HG02588 (cell line): ENCODE measurements around the gene HNRNPM.
A peak's percentile ranks its signal among the peaks of the same experiment; 100 is the strongest.
"Not testable (repeated sequence)": the region's sequence is repeated elsewhere in the genome, so short reads cannot be mapped to it uniquely, and the experiment has no call there.

Experiments used
- ATAC-seq: cut with Tn5 transposase; IDR thresholded peaks from one replicate; pipeline ENCODE4 v1.9.1; 2021; ENCODE audit warnings: mild to moderate bottlenecking, moderate library complexity; ENCODE audit not compliant: unreplicated experiment

The HNRNPM gene

GRCh38 chr19:8444677-8445487 is at the start of gene HNRNPM:
HNRNPM (plus strand) TSS chr19:8444975; CDS start chr19:8444999, 24 bp downstream.
- peak; percentile 74 for ATAC-seq

GRCh38 chr19:8395621-8396082 is 49.1 kb upstream of the HNRNPM start:
- ATAC-seq = no peak

- no peak for ATAC-seq
These were observed 48.6 kb upstream of the HNRNPM start for GRCh38 chr19:8396185-8396562.

GRCh38 chr19:8396563-8397203 is 48.1 kb upstream of the HNRNPM start:
- ATAC-seq = no peak

GRCh38 chr19:8397271-8397670 is 47.5 kb upstream of the HNRNPM start:
- no peak for ATAC-seq

GRCh38 chr19:8397746-8398310 is 46.9 kb upstream of the HNRNPM start:
- ATAC-seq = no peak

- ATAC-seq = no peak
These were observed 46.4 kb upstream of the HNRNPM start for GRCh38 chr19:8398311-8398771.

GRCh38 chr19:8399681-8400188 is 45.0 kb upstream of the HNRNPM start:
- no peak for ATAC-seq

GRCh38 chr19:8401981-8402411 is 42.8 kb upstream of the HNRNPM start:
- no peak for ATAC-seq

- no peak for ATAC-seq
These were observed 41.5 kb upstream of the HNRNPM start for GRCh38 chr19:8403098-8403819.

GRCh38 chr19:8403820-8404109 is 41.0 kb upstream of the HNRNPM start:
- no peak for ATAC-seq

GRCh38 chr19:8404391-8405151 is 40.2 kb upstream of the HNRNPM start:
- no peak for ATAC-seq

GRCh38 chr19:8410718-8411117 is 34.1 kb upstream of the HNRNPM start:
- not testable (repeated sequence) for ATAC-seq

- ATAC-seq = peak; percentile 99
These were observed 31.8 kb upstream of the HNRNPM start, which contains the start of gene MARCHF2 for GRCh38 chr19:8412783-8413628. MARCHF2 (plus strand) TSS chr19:8413305; CDS start chr19:8421841, 8,536 bp downstream.

GRCh38 chr19:8413629-8413995 is 31.2 kb upstream of the HNRNPM start:
- no peak for ATAC-seq

GRCh38 chr19:8416796-8417195 is 28.0 kb upstream of the HNRNPM start:
- ATAC-seq = no peak

GRCh38 chr19:8421484-8422461 is 23.0 kb upstream of the HNRNPM start:
- ATAC-seq = no peak

- ATAC-seq = no peak
These were observed 21.0 kb upstream of the HNRNPM start for GRCh38 chr19:8423817-8424223.
